HG03103 (cell line): ENCODE measurements around the gene CUEDC2.

Experiments
- ATAC-seq: cut with Tn5 transposase; IDR thresholded peaks from one replicate; pipeline ENCODE4 v1.9.1; 2021; ENCODE audit warnings: low read depth; ENCODE audit not compliant: unreplicated experiment

The CUEDC2 gene

GRCh38 chr10:102399217-102400021 lies 33.0 kb downstream of the CUEDC2 start:
- peak; percentile 49 for ATAC-seq

DNA sequence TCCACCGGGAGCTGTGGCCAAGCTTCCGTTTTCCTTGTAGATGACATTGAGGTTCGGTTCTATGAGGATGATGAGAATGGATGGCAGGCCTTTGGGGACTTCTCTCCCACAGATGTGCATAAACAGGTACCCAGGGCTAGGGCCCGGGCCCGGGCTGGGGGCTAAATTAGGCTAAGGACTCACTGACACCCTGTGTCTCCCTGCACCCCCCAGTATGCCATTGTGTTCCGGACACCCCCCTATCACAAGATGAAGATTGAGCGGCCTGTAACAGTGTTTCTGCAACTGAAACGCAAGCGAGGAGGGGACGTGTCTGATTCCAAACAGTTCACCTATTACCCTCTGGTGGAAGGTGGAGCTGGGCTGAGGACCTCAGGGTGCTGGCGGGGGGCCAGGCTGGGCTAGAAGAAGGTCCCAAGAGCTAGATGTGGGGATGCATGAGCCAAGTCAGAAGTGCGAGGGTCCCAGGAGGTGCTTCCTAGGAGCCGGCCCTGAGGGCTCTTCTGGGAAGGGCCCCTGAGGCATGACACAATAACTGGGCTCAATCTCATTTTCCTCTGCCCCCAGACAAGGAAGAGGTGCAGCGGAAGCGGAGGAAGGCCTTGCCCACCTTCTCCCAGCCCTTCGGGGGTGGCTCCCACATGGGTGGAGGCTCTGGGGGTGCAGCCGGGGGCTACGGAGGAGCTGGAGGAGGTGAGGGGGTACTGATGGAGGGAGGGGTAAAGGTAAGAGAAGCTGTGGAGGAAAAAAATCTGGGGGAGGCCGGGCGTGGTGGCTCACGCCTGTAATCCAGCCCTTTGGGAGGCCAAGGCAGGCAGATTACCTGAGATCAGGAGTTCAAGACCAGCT lies 34.0 kb downstream of the CUEDC2 start:
- no peak for ATAC-seq

DNA sequence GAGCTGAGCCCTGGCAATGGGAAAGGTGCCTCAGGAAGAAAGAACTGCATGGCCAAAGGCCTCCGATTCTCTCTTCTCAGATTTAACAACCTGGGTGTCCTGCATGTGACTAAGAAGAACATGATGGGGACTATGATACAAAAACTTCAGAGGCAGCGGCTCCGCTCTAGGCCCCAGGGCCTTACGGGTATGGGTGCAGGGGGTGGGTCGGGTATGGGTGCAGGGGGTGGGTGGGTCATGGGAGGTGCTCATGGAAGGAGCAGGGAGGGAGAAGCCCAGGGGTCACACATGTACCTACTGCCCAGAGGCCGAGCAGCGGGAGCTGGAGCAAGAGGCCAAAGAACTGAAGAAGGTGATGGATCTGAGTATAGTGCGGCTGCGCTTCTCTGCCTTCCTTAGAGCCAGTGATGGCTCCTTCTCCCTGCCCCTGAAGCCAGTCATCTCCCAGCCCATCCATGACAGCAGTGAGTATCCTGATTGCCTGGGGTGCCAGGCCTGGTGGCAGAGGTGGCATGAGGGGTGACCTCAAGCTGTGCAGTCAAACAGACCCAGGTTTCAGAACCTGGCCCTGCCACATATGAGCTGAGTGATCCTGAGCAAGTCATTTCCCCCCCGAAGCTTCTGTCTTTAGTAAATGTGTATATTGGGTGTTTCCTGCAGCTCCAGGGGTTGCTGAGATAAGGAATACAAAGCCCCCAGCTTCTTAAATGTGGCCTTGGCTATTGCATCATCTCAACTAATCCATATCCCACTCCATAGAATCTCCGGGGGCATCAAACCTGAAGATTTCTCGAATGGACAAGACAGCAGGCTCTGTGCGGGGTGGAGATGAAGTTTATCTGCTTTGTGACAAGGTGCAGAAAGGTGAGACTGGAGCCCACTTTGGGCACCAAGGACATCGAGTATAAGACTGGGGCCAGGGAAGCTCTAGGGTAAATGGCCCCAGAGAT lies 34.9 kb downstream of the CUEDC2 start:
- ATAC-seq: no peak

DNA sequence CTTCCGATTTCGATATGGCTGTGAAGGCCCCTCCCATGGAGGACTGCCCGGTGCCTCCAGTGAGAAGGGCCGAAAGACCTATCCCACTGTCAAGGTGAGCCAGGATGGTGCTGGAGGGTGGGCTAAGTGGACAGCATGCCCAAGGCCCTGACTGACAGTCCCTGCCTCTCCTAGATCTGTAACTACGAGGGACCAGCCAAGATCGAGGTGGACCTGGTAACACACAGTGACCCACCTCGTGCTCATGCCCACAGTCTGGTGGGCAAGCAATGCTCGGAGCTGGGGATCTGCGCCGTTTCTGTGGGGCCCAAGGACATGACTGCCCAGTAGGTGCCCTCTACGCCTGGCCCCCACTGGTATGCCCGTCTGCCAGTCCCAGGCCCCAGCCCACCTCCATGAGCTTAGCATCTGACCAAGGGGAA lies 35.6 kb downstream of the CUEDC2 start:
- ATAC-seq: no peak

DNA sequence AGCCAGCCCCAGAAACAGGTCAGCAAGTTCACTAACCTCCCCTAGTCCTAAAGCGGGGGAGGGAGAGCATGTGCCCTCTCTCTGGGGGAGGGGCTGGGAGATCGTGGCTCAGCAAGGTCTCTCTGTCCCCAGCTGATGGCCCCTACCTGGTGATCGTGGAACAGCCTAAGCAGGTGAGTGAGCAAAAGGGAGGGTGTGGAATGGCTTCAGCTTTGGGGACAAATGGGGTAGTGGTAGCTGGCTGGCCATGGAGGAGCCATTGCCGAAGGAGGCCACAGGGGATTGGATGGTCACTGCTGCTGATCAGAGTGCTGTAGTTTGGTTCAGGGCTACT lies 36.1 kb downstream of the CUEDC2 start:
- no peak for ATAC-seq

GRCh38 chr10:102395400-102396316 lies 36.7 kb downstream of the CUEDC2 start, which contains the start of gene NFKB2:
NFKB2 (plus strand) TSS chr10:102395705; CDS start chr10:102395960, 255 bp downstream.
- ATAC-seq: no peak

- ATAC-seq: no peak
These were observed 37.5 kb downstream of the CUEDC2 start for GRCh38 chr10:102394801-102395399.

DNA sequence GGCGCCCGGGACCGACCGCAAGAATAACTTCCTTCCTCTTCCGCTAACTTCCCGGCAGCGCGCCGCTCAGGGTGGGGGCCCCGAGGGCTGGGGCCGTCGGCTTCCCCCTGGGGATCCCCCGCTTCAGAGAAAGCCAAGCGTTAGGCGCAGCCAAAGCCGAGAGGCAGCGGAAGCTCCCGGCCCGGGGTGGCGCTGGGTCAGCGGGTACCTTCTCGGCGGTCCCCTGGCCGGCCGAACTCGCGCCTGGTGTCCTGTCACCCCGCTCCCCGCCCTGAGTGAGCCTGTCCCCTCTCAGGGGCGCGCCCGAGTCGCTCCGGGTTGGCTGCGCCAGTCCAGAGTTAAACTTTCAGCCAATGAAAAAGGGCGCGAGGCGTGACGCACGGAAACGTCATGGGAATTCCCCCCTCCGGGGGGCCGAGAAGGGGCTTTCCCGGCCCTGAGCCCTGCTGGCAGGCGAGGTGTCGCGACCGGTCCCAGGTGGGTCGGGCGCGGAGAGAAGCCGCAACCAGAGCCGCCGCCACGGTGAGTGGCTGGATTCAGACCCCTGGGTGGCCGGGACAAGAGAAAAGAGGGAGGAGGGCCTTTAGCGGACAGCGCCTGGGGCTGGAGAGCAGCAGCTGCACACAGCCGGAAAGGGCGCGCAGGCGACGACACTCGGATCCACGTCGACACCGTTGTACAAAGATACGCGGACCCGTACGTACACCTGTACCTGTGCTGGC lies 38.1 kb downstream of the CUEDC2 start:
- peak; percentile 66 for ATAC-seq

GRCh38 chr10:102393411-102394078 lies 38.8 kb downstream of the CUEDC2 start:
- ATAC-seq: no peak

GRCh38 chr10:102392306-102392705 lies 40.1 kb downstream of the CUEDC2 start:
- ATAC-seq: no peak

DNA sequence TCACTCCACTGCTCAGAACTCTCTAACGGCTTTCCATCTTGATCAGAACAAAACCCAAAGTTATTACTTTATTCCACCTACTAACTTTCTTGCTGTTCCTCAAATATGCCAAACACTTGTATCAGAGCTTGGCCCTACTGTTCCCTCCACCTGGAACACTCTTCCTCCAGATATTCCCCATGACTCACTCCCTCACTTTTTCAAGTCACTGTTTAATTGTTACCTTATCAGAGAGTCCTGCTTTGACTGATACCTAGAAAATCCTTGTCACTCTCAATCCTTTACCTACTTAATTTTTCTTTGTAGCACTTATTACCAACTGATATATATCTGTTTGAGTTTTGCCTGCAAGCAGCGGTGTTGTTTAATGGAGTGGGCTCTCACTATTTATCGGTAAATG lies 42.5 kb downstream of the CUEDC2 start:
- no peak for ATAC-seq

DNA sequence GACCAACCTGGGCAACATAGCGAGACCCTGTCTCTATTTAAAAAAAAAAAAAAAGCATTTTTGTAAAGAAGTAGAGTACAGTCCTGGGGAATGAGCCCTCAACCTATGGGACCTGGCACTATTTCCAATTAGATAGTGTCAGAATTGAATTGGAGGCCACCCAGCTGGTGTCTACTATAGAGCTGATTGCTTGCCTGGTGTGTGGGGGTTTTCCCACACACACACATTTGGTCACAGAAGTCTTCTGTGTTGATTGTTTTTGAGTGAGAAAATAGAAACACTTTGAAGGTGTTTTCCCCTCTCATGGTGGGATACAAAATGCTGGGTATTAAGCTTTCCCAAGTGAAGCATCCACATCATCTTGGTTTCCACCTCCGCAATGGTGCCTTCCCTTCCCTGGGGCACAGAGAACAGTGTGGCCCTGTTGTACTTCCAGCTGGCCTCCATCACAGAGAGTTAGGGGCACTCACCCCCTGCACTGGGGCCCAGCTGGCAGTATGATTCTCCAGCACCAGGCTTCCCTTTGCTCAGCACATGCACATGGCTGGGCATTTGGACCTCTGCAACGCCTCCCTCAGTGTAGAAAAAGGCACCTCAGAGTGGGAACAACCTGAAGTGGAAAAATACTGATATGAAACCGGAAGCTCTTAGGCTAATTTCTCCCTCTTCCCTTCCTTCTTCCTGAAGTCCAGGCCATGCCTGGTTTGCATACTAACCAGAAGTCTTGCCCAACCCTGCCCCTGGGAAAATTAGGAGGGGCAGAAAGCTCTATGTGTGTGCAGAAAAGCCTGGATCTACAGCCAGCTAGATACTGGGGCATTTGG lies 47.6 kb downstream of the CUEDC2 start:
- no peak for ATAC-seq

DNA sequence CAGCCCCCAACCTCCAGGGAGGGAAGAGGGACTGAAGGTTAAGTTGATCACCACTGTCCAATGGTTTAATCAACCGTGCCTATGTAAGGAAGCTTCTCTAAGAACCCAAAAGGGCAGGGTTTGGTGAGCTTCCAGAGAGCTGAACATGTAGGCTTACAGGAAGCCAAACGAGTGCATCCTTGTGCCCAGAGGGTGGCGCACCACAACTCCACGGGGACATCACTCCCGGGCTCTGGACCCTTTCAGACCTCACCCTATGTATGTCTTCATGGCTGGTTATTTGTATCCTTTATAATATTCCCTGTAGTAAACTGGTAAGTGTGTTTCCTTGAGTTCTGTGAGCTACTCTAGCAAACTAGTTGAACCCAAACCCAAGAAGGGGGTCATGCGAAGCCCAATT lies 48.3 kb downstream of the CUEDC2 start:
- no peak for ATAC-seq

DNA sequence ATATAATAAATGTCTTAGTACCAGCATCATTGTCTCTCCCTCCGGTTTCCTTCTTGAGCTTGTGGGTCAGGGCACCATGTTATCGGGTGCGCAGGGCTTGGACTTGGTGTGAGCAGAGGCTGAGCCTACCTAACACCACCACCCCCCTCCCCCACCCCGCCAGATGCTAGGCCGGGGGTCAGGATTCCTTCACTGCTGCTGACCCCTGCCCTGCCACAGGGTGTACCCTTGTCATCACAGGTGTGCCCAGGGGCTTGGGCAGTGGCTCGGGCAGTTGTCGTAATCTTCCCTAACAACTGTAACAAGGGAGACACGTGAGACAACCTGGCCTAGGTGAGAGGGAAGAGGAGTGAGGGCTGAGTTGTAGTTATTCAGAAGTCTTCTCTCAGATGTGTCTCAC lies 49.5 kb downstream of the CUEDC2 start:
- ATAC-seq: no peak

DNA sequence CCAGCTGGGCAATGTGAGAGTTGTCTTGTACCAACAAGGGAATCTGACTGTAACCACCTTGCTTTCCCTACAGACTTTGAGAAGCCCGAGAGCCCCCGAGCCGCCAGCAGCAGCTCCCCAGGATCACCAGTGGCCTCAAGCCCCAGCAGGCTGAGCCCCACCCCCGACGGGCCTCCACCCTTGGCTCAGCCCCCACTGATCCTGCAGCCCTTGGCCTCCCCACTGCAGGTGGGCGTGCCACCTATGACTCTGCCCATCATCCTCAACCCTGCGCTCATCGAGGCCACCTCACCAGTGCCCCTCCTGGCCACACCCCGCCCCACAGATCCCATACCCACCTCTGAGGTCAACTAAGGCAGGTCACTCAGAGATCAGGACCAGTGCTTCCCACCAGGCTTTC lies 50.4 kb downstream of the CUEDC2 start:
- ATAC-seq: no peak

GRCh38 chr10:102379383-102379782 lies 53.0 kb downstream of the CUEDC2 start:
- no peak for ATAC-seq

DNA sequence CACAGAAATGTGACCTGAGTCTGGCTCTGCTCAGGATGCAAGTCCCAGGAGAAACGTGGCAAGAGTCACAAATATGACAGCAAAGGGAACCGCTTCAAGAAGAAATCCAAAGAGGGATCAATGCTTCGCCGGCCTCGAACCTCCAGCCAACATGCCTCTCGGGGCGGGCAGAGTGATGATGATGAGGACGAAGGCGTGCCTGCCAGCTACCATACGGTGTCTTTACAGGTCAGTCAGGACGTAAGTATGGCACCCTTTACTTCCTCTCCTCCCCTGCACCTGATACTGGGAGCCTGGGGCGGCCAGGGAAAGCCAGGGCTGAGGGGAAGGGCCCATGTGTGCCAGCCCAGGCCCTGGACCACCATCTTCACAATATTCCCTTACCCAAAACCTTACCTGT lies 55.5 kb downstream of the CUEDC2 start:
- no peak for ATAC-seq
